Ovary (tissue), 3 donors: ENCODE results near the gene DNAI2.

Experiments
- CTCF ChIP-seq, 3 donors: fragments of 450-650 bp in 2 of 3; fragments of 200-600 bp in 1 of 3; IDR thresholded peaks; one replicate each; pipeline versions ENCODE4 v1.5.1 to v1.8.0; 2016 to 2022; ENCODE audit warnings: antibody characterized with exemption in 3 of 3, mild to moderate bottlenecking in 1 of 3
- EP300 ChIP-seq: sonication (generic); formaldehyde crosslinking; IDR thresholded peaks from one replicate; pipeline ENCODE4 v1.6.1; 2017; ENCODE audit warnings: antibody characterized with exemption
- POLR2A ChIP-seq: fragments of 450-650 bp; IDR thresholded peaks from one replicate; pipeline ENCODE4 v1.6.1; 2017; ENCODE audit warnings: antibody characterized with exemption, mild to moderate bottlenecking, moderate library complexity
- donor health status: DM: no; HTN: no; CAD: no.

- no peak for TF ChIP-seq POLR2A
- TF ChIP-seq CTCF (IDR thresholded peaks at IDR 0.05), result no peak
- no peak for TF ChIP-seq EP300
These were observed 1.3 kb upstream of the DNAI2 start for GRCh38 chr17:74272731-74273201.
